ENCODE data around the gene SPSB1. TPM values are rescaled to one million over a fixed set of nuclear protein-coding genes. Genes with fewer than 3 reads are reported as not detected.

Gene SPSB1
- total and polyA plus RNA-seq, 12 donors, result 1.4 to 14.0 (median 9.9) TPM

DNA sequence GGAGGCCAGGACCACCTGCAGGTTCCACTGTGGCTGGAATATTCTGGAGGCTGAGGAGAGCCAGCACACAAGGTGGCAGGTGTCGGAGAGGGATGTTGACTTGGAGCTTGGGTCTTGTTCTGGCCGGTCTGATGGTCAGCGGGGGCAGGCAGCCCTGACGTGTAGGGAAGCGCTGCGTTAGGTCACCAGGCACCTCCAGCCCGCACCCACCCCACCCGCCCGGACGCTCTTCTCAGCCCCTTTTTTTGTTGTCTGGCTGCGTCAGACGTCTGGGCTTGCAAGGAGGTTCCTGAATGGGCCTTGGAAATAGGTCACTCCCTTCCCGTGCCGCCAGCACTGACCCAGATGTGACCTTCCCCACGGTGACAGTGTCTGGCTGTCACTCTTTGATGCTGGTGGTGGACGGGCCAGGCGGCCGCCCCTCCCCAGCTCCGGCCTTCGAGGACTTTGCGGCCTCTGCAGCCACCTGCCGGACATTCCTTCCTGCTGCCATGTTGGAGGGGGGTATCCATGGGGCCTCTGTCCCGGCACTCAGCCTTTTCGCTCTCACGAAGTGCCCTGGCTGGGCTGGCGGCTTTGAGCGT lies 30.1 kb downstream of the SPSB1 start:
- Histone ChIP-seq H3K4me3 (no peak overlapping the region), H3K27ac (peak overlapping the region in 1 of 5 donors; percentile 16), H3K36me3 (replicated peaks in 1 of 2) (no peaks in the 10 kb centered on the region), H3K27me3 (no peaks in the 10 kb centered on the region), H3K9me3 (replicated peaks in 1 of 3) (no peaks in the 10 kb centered on the region), H3K4me1 (replicated peaks in 1 of 2) (peaks cover 0 to 15% of the 10 kb centered on the region in 2 donors)
- DNase-seq, result peak; percentile 51 to 83 (median 79)
- TF ChIP-seq POLR2A (IDR thresholded peaks at IDR 0.05) (no peak), CTCF (IDR thresholded peaks at IDR 0.05) (peak in 4 of 6 experiments; percentile 25 to 31 (median 26))
- WGBS, 4 donors, result 38 to 75% (median 49%) methylated on average over 9 to 27 of the region's 27 CpGs
- intact Hi-C loops (cut with DNase I), result no loop called here

- Histone ChIP-seq H3K27ac (no peak overlapping the region), H3K36me3 (replicated peaks in 1 of 2) (no peaks in the 10 kb centered on the region), H3K27me3 (no peaks in the 10 kb centered on the region), H3K9me3 (replicated peaks in 1 of 3) (no peaks in the 10 kb centered on the region), H3K4me1 (replicated peaks in 1 of 2) (peaks cover 0 to 15% of the 10 kb centered on the region in 2 donors), H3K4me3 (no peak overlapping the region)
- no peak for DNase-seq
- 83 to 92% (median 89%) methylated on average over 27 to 33 of the region's 33 CpGs for WGBS, 4 donors
- TF ChIP-seq POLR2A (IDR thresholded peaks at IDR 0.05), result no peak
- TF ChIP-seq CTCF (IDR thresholded peaks at IDR 0.05), result no peak
- intact Hi-C loops (cut with DNase I), result loop anchor here in 1 of 2 donors (5.0 kb wide), 1 partner anchor 48 kb away; no protein-coding TSS in a partner anchor
Measured at GRCh38 chr1:9324246-9325096, 31.8 kb downstream of the SPSB1 start.

DNA sequence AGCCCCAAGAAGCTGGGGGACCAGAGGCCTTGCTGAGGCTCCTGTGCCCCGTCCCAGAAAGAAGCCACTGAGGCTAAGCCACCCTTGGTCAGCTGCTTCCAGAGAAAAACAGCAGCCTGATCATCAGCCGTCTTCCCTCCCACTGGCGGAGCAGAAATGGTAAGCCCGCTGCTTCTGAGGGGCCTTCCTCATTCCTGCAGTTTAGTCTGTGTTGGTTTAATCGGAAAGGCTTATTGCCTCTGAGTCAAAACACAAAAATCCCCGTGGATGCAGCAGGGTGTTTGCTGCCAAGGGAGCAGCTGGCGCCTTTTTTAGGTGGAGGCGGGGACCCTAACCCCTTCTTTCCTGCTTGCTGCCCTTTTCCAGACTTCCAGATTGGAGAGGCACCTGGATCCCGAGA lies 33.9 kb downstream of the SPSB1 start:
- TF ChIP-seq POLR2A (IDR thresholded peaks at IDR 0.05) (no peak), CTCF (IDR thresholded peaks at IDR 0.05) (no peak)
- peaks cover 0 to 15% of the 10 kb centered on the region in 2 donors for H3K4me1 ChIP-seq (replicated peaks in 1 of 2)
- H3K36me3 ChIP-seq (replicated peaks in 1 of 2), result no peaks in the 10 kb centered on the region
- H3K27me3 ChIP-seq, result no peaks in the 10 kb centered on the region
- no peak for DNase-seq
- intact Hi-C loops (cut with DNase I), result loop anchor here in 1 of 2 donors (5.0 kb wide), 1 partner anchor 46 kb away; no protein-coding TSS in a partner anchor
- H3K4me3 ChIP-seq, result no peak overlapping the region
- peak overlapping the region in 2 of 5 donors; percentile 38 to 47 for H3K27ac ChIP-seq
- WGBS, 4 donors, result 76 to 78% (median 77%) methylated on average over 4 to 9 of the region's 9 CpGs
- no peaks in the 10 kb centered on the region for H3K9me3 ChIP-seq (replicated peaks in 1 of 3)

DNA sequence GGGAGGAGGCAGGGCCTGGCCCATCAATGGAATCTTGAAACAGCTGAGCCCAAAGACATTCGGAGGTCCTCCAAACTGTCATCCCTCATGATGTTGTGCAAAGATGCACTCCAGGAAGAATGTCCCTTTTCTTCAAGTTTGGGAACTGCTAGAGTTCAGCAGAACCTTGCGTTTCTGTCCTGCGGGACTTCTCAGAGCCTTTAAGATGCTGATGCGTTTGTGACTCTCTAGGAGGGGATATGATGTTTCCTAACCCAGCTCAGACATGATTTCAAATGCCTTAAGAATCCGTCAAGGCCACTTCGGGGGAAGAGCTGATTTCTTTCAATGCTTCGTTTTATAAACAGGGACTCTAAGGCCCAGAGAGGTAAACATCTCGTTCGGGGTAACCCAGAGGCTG lies 35.5 kb downstream of the SPSB1 start:
- Histone ChIP-seq H3K9me3 (replicated peaks in 1 of 3) (no peaks in the 10 kb centered on the region), H3K4me1 (replicated peaks in 1 of 2) (peaks cover 0 to 10% of the 10 kb centered on the region in 2 donors), H3K27me3 (no peaks in the 10 kb centered on the region), H3K36me3 (replicated peaks in 1 of 2) (no peaks in the 10 kb centered on the region), H3K27ac (no peak overlapping the region), H3K4me3 (no peak overlapping the region)
- DNase-seq, result no peak
- 88 to 98% (median 92%) methylated on average over 9 of the region's 9 CpGs for WGBS, 4 donors
- TF ChIP-seq CTCF (IDR thresholded peaks at IDR 0.05) (no peak), POLR2A (IDR thresholded peaks at IDR 0.05) (no peak)
- intact Hi-C loops (cut with DNase I), result loop anchor here in 1 of 2 donors (5.0 kb wide), 1 partner anchor 44 kb away; no protein-coding TSS in a partner anchor
